ENCODE data around the gene FAM149B1. TPM values are rescaled to one million over a fixed set of nuclear protein-coding genes. Genes with fewer than 3 reads are reported as not detected.
A peak's percentile ranks its signal among the peaks of the same experiment; 100 is the strongest.
"Not testable (repeated sequence)": the region's sequence is repeated elsewhere in the genome, so short reads cannot be mapped to it uniquely, and the experiment has no call there.

FAM149B1 gene
- polyA plus RNA-seq, 4 donors = 13.2 to 30.8 (median 16.8) TPM

GRCh38 chr10:73136627-73137026 lies 31.3 kb upstream of the FAM149B1 start:
- FAIRE-seq (peak; percentile 5), DNase-seq (peak; percentile 63 to 79)
- no peaks in the 10 kb centered on the region for H3K4me1 ChIP-seq (ENCODE audit: control insufficient read depth in 3 of 3, insufficient read depth in 2 of 3, low read depth in 1 of 3, low read length in 2 of 3)
- peaks cover 13 to 29% (median 14%) of the 10 kb centered on the region in 3 donors for H3K36me3 ChIP-seq (ENCODE audit: control insufficient read depth in 3 of 3, insufficient read depth in 2 of 3, low read depth in 1 of 3, low read length in 3 of 3)
- no peak overlapping the region for H3K4me3 ChIP-seq (ENCODE audit: low read depth in 1 of 3, low read length in 3 of 3)
- H3K9me3 ChIP-seq (ENCODE audit: control insufficient read depth in 2 of 2, insufficient read depth in 1 of 2, low read depth in 1 of 2, low read length in 1 of 2) = no peaks in the 10 kb centered on the region
- H3K27me3 ChIP-seq (ENCODE audit: control insufficient read depth in 3 of 3, insufficient read depth in 3 of 3, low read length in 3 of 3) = no peaks in the 10 kb centered on the region
- WGBS, 3 donors = 29 to 61% (median 60%) methylated on average over 2 of the region's 2 CpGs
- peak overlapping the region in 1 of 3 donors; percentile 71 for H3K27ac ChIP-seq (ENCODE audit: low read depth in 1 of 3, low read length in 2 of 3)

- DNase-seq = no peak
- H3K27me3 ChIP-seq (ENCODE audit: control insufficient read depth in 3 of 3, insufficient read depth in 3 of 3, low read length in 3 of 3) = no peaks in the 10 kb centered on the region
- H3K4me1 ChIP-seq (ENCODE audit: control insufficient read depth in 3 of 3, insufficient read depth in 2 of 3, low read depth in 1 of 3, low read length in 2 of 3) = no peaks in the 10 kb centered on the region
- no peaks in the 10 kb centered on the region for H3K9me3 ChIP-seq (ENCODE audit: control insufficient read depth in 2 of 2, insufficient read depth in 1 of 2, low read depth in 1 of 2, low read length in 1 of 2)
- WGBS, 3 donors = 58 to 78% (median 77%) methylated on average over 2 of the region's 2 CpGs
- H3K27ac ChIP-seq (ENCODE audit: low read depth in 1 of 3, low read length in 2 of 3) = no peak overlapping the region
- H3K4me3 ChIP-seq (ENCODE audit: low read depth in 1 of 3, low read length in 3 of 3) = no peak overlapping the region
- peaks cover 6 to 39% (median 7%) of the 10 kb centered on the region in 3 donors for H3K36me3 ChIP-seq (ENCODE audit: control insufficient read depth in 3 of 3, insufficient read depth in 2 of 3, low read depth in 1 of 3, low read length in 3 of 3)
- FAIRE-seq = no peak
Observed at GRCh38 chr10:73139251-73139650, 28.7 kb upstream of the FAM149B1 start.

GRCh38 chr10:73141603-73142002 lies 26.3 kb upstream of the FAM149B1 start:
- WGBS, 3 donors = 84 to 92% (median 89%) methylated on average over 3 of the region's 3 CpGs
- no peak overlapping the region for H3K27ac ChIP-seq (ENCODE audit: low read depth in 1 of 3, low read length in 2 of 3)
- H3K27me3 ChIP-seq (ENCODE audit: control insufficient read depth in 3 of 3, insufficient read depth in 3 of 3, low read length in 3 of 3) = no peaks in the 10 kb centered on the region
- no peaks in the 10 kb centered on the region for H3K9me3 ChIP-seq (ENCODE audit: control insufficient read depth in 2 of 2, insufficient read depth in 1 of 2, low read depth in 1 of 2, low read length in 1 of 2)
- no peak for FAIRE-seq
- H3K4me3 ChIP-seq (ENCODE audit: low read depth in 1 of 3, low read length in 3 of 3) = no peak overlapping the region
- H3K36me3 ChIP-seq (ENCODE audit: control insufficient read depth in 3 of 3, insufficient read depth in 2 of 3, low read depth in 1 of 3, low read length in 3 of 3) = peaks cover 10 to 45% (median 15%) of the 10 kb centered on the region in 3 donors
- no peak for DNase-seq
- no peaks in the 10 kb centered on the region for H3K4me1 ChIP-seq (ENCODE audit: control insufficient read depth in 3 of 3, insufficient read depth in 2 of 3, low read depth in 1 of 3, low read length in 2 of 3)

GRCh38 chr10:73150633-73151413 lies 17.1 kb upstream of the FAM149B1 start:
- 77 to 94% (median 79%) methylated on average over 7 of the region's 8 CpGs for WGBS, 3 donors
- not testable (repeated sequence) for DNase-seq

GRCh38 chr10:73152009-73152408 lies 15.9 kb upstream of the FAM149B1 start:
- Histone ChIP-seq H3K4me1 (ENCODE audit: control insufficient read depth in 3 of 3, insufficient read depth in 2 of 3, low read depth in 1 of 3, low read length in 2 of 3) (no peaks in the 10 kb centered on the region), H3K27ac (ENCODE audit: low read depth in 1 of 3, low read length in 2 of 3) (no peak overlapping the region), H3K36me3 (ENCODE audit: control insufficient read depth in 3 of 3, insufficient read depth in 2 of 3, low read depth in 1 of 3, low read length in 3 of 3) (peaks cover 5 to 32% (median 11%) of the 10 kb centered on the region in 3 donors), H3K27me3 (ENCODE audit: control insufficient read depth in 3 of 3, insufficient read depth in 3 of 3, low read length in 3 of 3) (no peaks in the 10 kb centered on the region), H3K9me3 (ENCODE audit: control insufficient read depth in 2 of 2, insufficient read depth in 1 of 2, low read depth in 1 of 2, low read length in 1 of 2) (no peaks in the 10 kb centered on the region), H3K4me3 (ENCODE audit: low read depth in 1 of 3, low read length in 3 of 3) (no peak overlapping the region)
- DNase-seq (no peak), FAIRE-seq (no peak)
- 97 to 100% (median 98%) methylated on average over 3 of the region's 3 CpGs for WGBS, 3 donors

More at GRCh38 chr10:73150633-73151413, 17.1 kb upstream of the FAM149B1 start:
- not testable (repeated sequence) for H3K27me3 ChIP-seq (ENCODE audit: control insufficient read depth in 3 of 3, insufficient read depth in 3 of 3, low read length in 3 of 3); H3K4me1 ChIP-seq (ENCODE audit: control insufficient read depth in 3 of 3, insufficient read depth in 2 of 3, low read depth in 1 of 3, low read length in 2 of 3); H3K27ac ChIP-seq (ENCODE audit: low read depth in 1 of 3, low read length in 2 of 3); H3K4me3 ChIP-seq (ENCODE audit: low read depth in 1 of 3, low read length in 3 of 3); FAIRE-seq; H3K9me3 ChIP-seq (ENCODE audit: control insufficient read depth in 2 of 2, insufficient read depth in 1 of 2, low read depth in 1 of 2, low read length in 1 of 2)
- H3K36me3 ChIP-seq (ENCODE audit: control insufficient read depth in 3 of 3, insufficient read depth in 2 of 3, low read depth in 1 of 3, low read length in 3 of 3) = peaks cover 10 to 41% (median 16%) of the 10 kb centered on the region in 3 donors

- H3K9me3 ChIP-seq (ENCODE audit: control insufficient read depth in 2 of 2, insufficient read depth in 1 of 2, low read depth in 1 of 2, low read length in 1 of 2) = no peaks in the 10 kb centered on the region
- no peak for DNase-seq
- H3K27ac ChIP-seq (ENCODE audit: low read depth in 1 of 3, low read length in 2 of 3) = no peak overlapping the region
- H3K36me3 ChIP-seq (ENCODE audit: control insufficient read depth in 3 of 3, insufficient read depth in 2 of 3, low read depth in 1 of 3, low read length in 3 of 3) = peaks cover 5 to 41% (median 6%) of the 10 kb centered on the region in 3 donors
- 90 to 95% (median 94%) methylated on average over 3 of the region's 3 CpGs for WGBS, 3 donors
- H3K4me3 ChIP-seq (ENCODE audit: low read depth in 1 of 3, low read length in 3 of 3) = no peak overlapping the region
- FAIRE-seq = no peak
- H3K27me3 ChIP-seq (ENCODE audit: control insufficient read depth in 3 of 3, insufficient read depth in 3 of 3, low read length in 3 of 3) = no peaks in the 10 kb centered on the region
- H3K4me1 ChIP-seq (ENCODE audit: control insufficient read depth in 3 of 3, insufficient read depth in 2 of 3, low read depth in 1 of 3, low read length in 2 of 3) = no peaks in the 10 kb centered on the region
Observed at GRCh38 chr10:73156054-73156453, 11.9 kb upstream of the FAM149B1 start.

- DNase-seq = peak; percentile 54 to 70
- H3K27ac ChIP-seq (ENCODE audit: low read depth in 1 of 3, low read length in 2 of 3) = no peak overlapping the region
- H3K36me3 ChIP-seq (ENCODE audit: control insufficient read depth in 3 of 3, insufficient read depth in 2 of 3, low read depth in 1 of 3, low read length in 3 of 3) = peaks cover 2 to 29% (median 9%) of the 10 kb centered on the region in 3 donors
- FAIRE-seq = peak; percentile 81
- no peaks in the 10 kb centered on the region for H3K4me1 ChIP-seq (ENCODE audit: control insufficient read depth in 3 of 3, insufficient read depth in 2 of 3, low read depth in 1 of 3, low read length in 2 of 3)
- no peaks in the 10 kb centered on the region for H3K9me3 ChIP-seq (ENCODE audit: control insufficient read depth in 2 of 2, insufficient read depth in 1 of 2, low read depth in 1 of 2, low read length in 1 of 2)
- no peaks in the 10 kb centered on the region for H3K27me3 ChIP-seq (ENCODE audit: control insufficient read depth in 3 of 3, insufficient read depth in 3 of 3, low read length in 3 of 3)
- WGBS, 3 donors = 5 to 7% (median 6%) methylated on average over 5 of the region's 5 CpGs
- no peak overlapping the region for H3K4me3 ChIP-seq (ENCODE audit: low read depth in 1 of 3, low read length in 3 of 3)
Observed at GRCh38 chr10:73159038-73159648, 8.8 kb upstream of the FAM149B1 start.

- Histone ChIP-seq H3K36me3 (ENCODE audit: control insufficient read depth in 3 of 3, insufficient read depth in 2 of 3, low read depth in 1 of 3, low read length in 3 of 3) (peaks cover 0 to 18% (median 7%) of the 10 kb centered on the region in 3 donors), H3K9me3 (ENCODE audit: control insufficient read depth in 2 of 2, insufficient read depth in 1 of 2, low read depth in 1 of 2, low read length in 1 of 2) (no peaks in the 10 kb centered on the region), H3K4me1 (ENCODE audit: control insufficient read depth in 3 of 3, insufficient read depth in 2 of 3, low read depth in 1 of 3, low read length in 2 of 3) (no peaks in the 10 kb centered on the region), H3K27me3 (ENCODE audit: control insufficient read depth in 3 of 3, insufficient read depth in 3 of 3, low read length in 3 of 3) (no peaks in the 10 kb centered on the region), H3K27ac (ENCODE audit: low read depth in 1 of 3, low read length in 2 of 3) (no peak overlapping the region), H3K4me3 (ENCODE audit: low read depth in 1 of 3, low read length in 3 of 3) (no peak overlapping the region)
- 93 to 94% (median 93%) methylated on average over 1 of the region's 1 CpG for WGBS, 3 donors
- DNase-seq = no peak
- no peak for FAIRE-seq
Observed at GRCh38 chr10:73161079-73161478, 6.8 kb upstream of the FAM149B1 start.
